ENCODE measurements around the gene B9D2. TPM values are rescaled to one million over a fixed set of nuclear protein-coding genes. Genes with fewer than 3 reads are reported as not detected.

The B9D2 gene
- total RNA-seq, 1 experiment from 2014 or later: 4.4 TPM

GRCh38 chr19:41377977-41378709, 14.2 kb upstream of the B9D2 start:
- BruUV-seq (replicated peaks): no TSS peak
- Histone ChIP-seq H2AFZ (ENCODE audit: low read length) (no peak overlapping the region), H3K4me2 (ENCODE audit: low read length) (no peak overlapping the region), H3K9me2 (replicated peaks; ENCODE audit: low read length) (no peaks in the 10 kb centered on the region), H3K36me3 (ENCODE audit: low read depth, low read length) (no peaks in the 10 kb centered on the region), H3K79me2 (ENCODE audit: low read length) (no peaks in the 10 kb centered on the region), H3K9me3 (ENCODE audit: low read length) (no peaks in the 10 kb centered on the region), H3F3A (ENCODE audit: low read length, unreplicated experiment) (no peaks in the 10 kb centered on the region), H3K9ac (ENCODE audit: low read length) (no peak overlapping the region), H3K27ac (ENCODE audit: low read length) (no peak overlapping the region), H3K27me3 (ENCODE audit: low read length) (no peaks in the 10 kb centered on the region), H3K4me3 (ENCODE audit: low read length) (no peak overlapping the region), H3K4me1 (ENCODE audit: insufficient read depth, low read length) (no peaks in the 10 kb centered on the region), H4K20me1 (ENCODE audit: low read length) (no peaks in the 10 kb centered on the region)
- ChIA-PET POLR2A (ENCODE audit: unreplicated experiment) (no interaction called here), CTCF (no interaction called here)
- DNase-seq (no peak), ATAC-seq (no peak)
- TF ChIP-seq CTCF (conservative IDR thresholded peaks at IDR 0.05; ENCODE audit: low read depth, low read length): no peak
- TF ChIP-seq EZH2 (IDR thresholded peaks at IDR 0.05; ENCODE audit: low read length, unreplicated experiment): no peak
- TF ChIP-seq EZH2phosphoT487 (IDR thresholded peaks at IDR 0.05; ENCODE audit: borderline replicate concordance, low read length): no peak
- intact Hi-C loops (cut with micrococcal nuclease): no loop called here

GRCh38 chr19:41376998-41377365, 13.0 kb upstream of the B9D2 start:
- H3K36me3 ChIP-seq (ENCODE audit: low read depth, low read length): no peaks in the 10 kb centered on the region
- no peaks in the 10 kb centered on the region for H3K9me2 ChIP-seq (replicated peaks; ENCODE audit: low read length)
- CTCF ChIA-PET: no interaction called here
- no peak overlapping the region for H3K9ac ChIP-seq (ENCODE audit: low read length)
- no peaks in the 10 kb centered on the region for H3F3A ChIP-seq (ENCODE audit: low read length, unreplicated experiment)
- POLR2A ChIA-PET (ENCODE audit: unreplicated experiment): no interaction called here
- H3K27me3 ChIP-seq (ENCODE audit: low read length): no peaks in the 10 kb centered on the region
- H3K4me1 ChIP-seq (ENCODE audit: insufficient read depth, low read length): no peaks in the 10 kb centered on the region
- no TSS peak for BruUV-seq (replicated peaks)
- H3K9me3 ChIP-seq (ENCODE audit: low read length): no peaks in the 10 kb centered on the region
- no peaks in the 10 kb centered on the region for H3K79me2 ChIP-seq (ENCODE audit: low read length)
- H3K4me3 ChIP-seq (ENCODE audit: low read length): no peak overlapping the region
- intact Hi-C loops (cut with micrococcal nuclease): no loop called here
- no peak overlapping the region for H3K27ac ChIP-seq (ENCODE audit: low read length)
- H3K4me2 ChIP-seq (ENCODE audit: low read length): no peak overlapping the region
- no peak overlapping the region for H2AFZ ChIP-seq (ENCODE audit: low read length)
- TF ChIP-seq EZH2phosphoT487 (IDR thresholded peaks at IDR 0.05; ENCODE audit: borderline replicate concordance, low read length): no peak
- no peak for DNase-seq
- no peaks in the 10 kb centered on the region for H4K20me1 ChIP-seq (ENCODE audit: low read length)
- ATAC-seq: no peak

- POLR2A ChIA-PET (ENCODE audit: unreplicated experiment): no interaction called here
- no TSS peak for BruUV-seq (replicated peaks)
- H3K4me3 ChIP-seq (ENCODE audit: low read length): no peak within 1 kb of the TSS
- H3K9me3 ChIP-seq (ENCODE audit: low read length): no peaks in the 10 kb centered on the region
- H3K9me2 ChIP-seq (replicated peaks; ENCODE audit: low read length): no peaks in the 10 kb centered on the region
- TF ChIP-seq EZH2phosphoT487 (IDR thresholded peaks at IDR 0.05; ENCODE audit: borderline replicate concordance, low read length): no peak
- no peak for TF ChIP-seq EZH2 (IDR thresholded peaks at IDR 0.05; ENCODE audit: low read length, unreplicated experiment)
- no peak for TF ChIP-seq CTCF (conservative IDR thresholded peaks at IDR 0.05; ENCODE audit: low read depth, low read length)
- no peak within 1 kb of the TSS for H2AFZ ChIP-seq (ENCODE audit: low read length)
- no peak for ATAC-seq
- CTCF ChIA-PET: no interaction called here
- no peaks in the 10 kb centered on the region for H3K36me3 ChIP-seq (ENCODE audit: low read depth, low read length)
- no peaks in the 10 kb centered on the region for H3F3A ChIP-seq (ENCODE audit: low read length, unreplicated experiment)
- no peaks in the 10 kb centered on the region for H3K27me3 ChIP-seq (ENCODE audit: low read length)
- H4K20me1 ChIP-seq (ENCODE audit: low read length): no peaks in the 10 kb centered on the region
- DNase-seq: no peak
- H3K79me2 ChIP-seq (ENCODE audit: low read length): no peaks in the 10 kb centered on the region
- H3K4me2 ChIP-seq (ENCODE audit: low read length): no peak within 1 kb of the TSS
- no peak within 1 kb of the TSS for H3K27ac ChIP-seq (ENCODE audit: low read length)
- no peaks in the 10 kb centered on the region for H3K4me1 ChIP-seq (ENCODE audit: insufficient read depth, low read length)
- H3K9ac ChIP-seq (ENCODE audit: low read length): no peak within 1 kb of the TSS
- intact Hi-C loops (cut with micrococcal nuclease): no loop called here
Observed at GRCh38 chr19:41376241-41376997, 12.5 kb upstream of the B9D2 start, which contains the start of gene TMEM91. TMEM91 (plus strand) TSS chr19:41376533; CDS start chr19:41378310, 1,777 bp downstream.

Data from PC-3 (cell line).